ENCODE measurements around the gene CRIP2. TPM values are rescaled to one million over a fixed set of nuclear protein-coding genes. Genes with fewer than 3 reads are reported as not detected.

The CRIP2 gene
- total RNA-seq, 1 donor from 2014 or later: 38.3 TPM

DNA sequence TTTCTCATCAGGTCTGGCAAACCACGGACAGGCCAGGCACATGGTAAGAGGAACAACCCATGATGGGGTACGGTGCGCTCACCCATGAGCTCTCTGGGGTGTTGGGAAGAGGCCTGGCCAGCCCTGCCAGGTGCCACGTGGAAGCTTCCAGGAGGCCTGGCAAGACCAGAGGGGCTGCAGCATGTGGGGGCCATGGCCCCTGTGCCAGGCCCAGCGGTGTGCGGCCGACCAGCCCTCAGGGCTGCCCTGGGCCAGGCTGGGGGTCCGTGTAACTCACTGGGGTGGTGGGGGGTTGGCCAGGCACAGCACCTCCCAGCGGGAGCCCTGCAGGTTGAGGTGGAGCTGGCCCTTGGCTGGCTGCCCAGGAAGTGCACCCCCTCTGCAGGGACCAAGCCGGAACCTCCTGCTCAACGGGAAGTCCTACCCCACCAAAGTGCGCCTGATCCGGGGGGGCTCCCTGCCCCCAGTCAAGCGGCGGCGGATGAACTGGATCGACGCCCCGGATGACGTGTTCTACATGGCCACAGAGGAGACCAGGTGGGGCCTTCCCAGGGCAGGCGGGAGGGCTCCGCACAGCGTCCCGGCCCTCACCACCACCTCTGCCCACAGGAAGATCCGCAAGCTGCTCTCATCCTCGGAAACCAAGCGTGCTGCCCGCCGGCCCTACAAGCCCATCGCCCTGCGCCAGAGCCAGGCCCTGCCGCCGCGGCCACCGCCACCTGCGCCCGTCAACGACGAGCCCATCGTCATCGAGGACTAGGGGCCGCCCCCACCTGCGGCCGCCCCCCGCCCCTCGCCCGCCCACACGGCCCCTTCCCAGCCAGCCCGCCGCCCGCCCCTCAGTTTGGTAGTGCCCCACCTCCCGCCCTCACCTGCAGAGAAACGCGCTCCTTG, 4.9 kb upstream of the CRIP2 start:
- Mint-ChIP-seq H3K9me3 (no peaks in the 10 kb centered on the region), H3K4me1 (no peaks in the 10 kb centered on the region), H3K4me3 (no peak overlapping the region), H3K27me3 (ENCODE audit: low read depth) (no peaks in the 10 kb centered on the region), H3K36me3 (ENCODE audit: low read depth) (no peaks in the 10 kb centered on the region), H3K27ac (ENCODE audit: unreplicated experiment) (no peak overlapping the region)
- no peak for DNase-seq (ENCODE audit: low read depth, low spot score)
- TF ChIP-seq, protein P1, sequence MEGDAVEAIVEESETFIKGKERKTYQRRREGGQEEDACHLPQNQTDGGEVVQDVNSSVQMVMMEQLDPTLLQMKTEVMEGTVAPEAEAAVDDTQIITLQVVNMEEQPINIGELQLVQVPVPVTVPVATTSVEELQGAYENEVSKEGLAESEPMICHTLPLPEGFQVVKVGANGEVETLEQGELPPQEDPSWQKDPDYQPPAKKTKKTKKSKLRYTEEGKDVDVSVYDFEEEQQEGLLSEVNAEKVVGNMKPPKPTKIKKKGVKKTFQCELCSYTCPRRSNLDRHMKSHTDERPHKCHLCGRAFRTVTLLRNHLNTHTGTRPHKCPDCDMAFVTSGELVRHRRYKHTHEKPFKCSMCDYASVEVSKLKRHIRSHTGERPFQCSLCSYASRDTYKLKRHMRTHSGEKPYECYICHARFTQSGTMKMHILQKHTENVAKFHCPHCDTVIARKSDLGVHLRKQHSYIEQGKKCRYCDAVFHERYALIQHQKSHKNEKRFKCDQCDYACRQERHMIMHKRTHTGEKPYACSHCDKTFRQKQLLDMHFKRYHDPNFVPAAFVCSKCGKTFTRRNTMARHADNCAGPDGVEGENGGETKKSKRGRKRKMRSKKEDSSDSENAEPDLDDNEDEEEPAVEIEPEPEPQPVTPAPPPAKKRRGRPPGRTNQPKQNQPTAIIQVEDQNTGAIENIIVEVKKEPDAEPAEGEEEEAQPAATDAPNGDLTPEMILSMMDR (conservative IDR thresholded peaks at IDR 0.05): no peak

GRCh38 chr14:105470350-105471296, 4.0 kb upstream of the CRIP2 start:
- no peak for DNase-seq (ENCODE audit: low read depth, low spot score)
- H3K9me3 Mint-ChIP-seq: no peaks in the 10 kb centered on the region
- no peaks in the 10 kb centered on the region for H3K27me3 Mint-ChIP-seq (ENCODE audit: low read depth)
- TF ChIP-seq, protein P1 (conservative IDR thresholded peaks at IDR 0.05): no peak
- H3K4me1 Mint-ChIP-seq: no peaks in the 10 kb centered on the region
- no peaks in the 10 kb centered on the region for H3K36me3 Mint-ChIP-seq (ENCODE audit: low read depth)
- no peak overlapping the region for H3K4me3 Mint-ChIP-seq
- no peak overlapping the region for H3K27ac Mint-ChIP-seq (ENCODE audit: unreplicated experiment)

DNA sequence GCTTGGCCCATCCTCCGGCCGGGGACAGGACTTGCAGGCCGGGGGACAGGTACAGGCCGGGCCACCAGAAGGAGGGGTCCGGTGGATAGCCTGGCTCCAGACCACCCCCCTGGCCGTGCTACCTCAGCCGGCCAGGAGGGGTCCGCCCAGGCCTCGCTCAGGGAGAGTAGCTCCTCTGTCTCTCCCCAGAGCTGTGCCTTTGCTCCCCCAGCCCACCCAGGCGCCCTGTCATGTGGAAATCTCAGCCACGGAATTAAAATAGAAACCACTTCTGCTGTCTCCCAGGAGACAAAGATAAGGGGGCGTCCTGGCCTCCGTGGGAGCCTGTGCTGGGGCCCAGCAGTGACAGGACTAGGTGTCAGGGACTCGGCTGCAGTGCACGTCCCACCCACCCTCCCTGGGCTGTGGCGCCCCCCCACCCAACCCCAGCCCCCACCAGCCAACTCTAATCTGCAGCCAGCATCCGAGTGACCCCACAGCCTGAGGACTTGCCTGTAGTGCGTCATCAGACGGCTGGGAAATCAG, 3.3 kb upstream of the CRIP2 start:
- peak overlapping the region; percentile 34 for H3K4me3 Mint-ChIP-seq
- TF ChIP-seq, protein P1 (conservative IDR thresholded peaks at IDR 0.05): peak; percentile 44
- DNase-seq (ENCODE audit: low read depth, low spot score): no peak
- no peaks in the 10 kb centered on the region for H3K4me1 Mint-ChIP-seq
- H3K9me3 Mint-ChIP-seq: no peaks in the 10 kb centered on the region
- no peaks in the 10 kb centered on the region for H3K36me3 Mint-ChIP-seq (ENCODE audit: low read depth)
- peaks cover 3% of the 10 kb centered on the region for H3K27me3 Mint-ChIP-seq (ENCODE audit: low read depth)
- H3K27ac Mint-ChIP-seq (ENCODE audit: unreplicated experiment): no peak overlapping the region

DNA sequence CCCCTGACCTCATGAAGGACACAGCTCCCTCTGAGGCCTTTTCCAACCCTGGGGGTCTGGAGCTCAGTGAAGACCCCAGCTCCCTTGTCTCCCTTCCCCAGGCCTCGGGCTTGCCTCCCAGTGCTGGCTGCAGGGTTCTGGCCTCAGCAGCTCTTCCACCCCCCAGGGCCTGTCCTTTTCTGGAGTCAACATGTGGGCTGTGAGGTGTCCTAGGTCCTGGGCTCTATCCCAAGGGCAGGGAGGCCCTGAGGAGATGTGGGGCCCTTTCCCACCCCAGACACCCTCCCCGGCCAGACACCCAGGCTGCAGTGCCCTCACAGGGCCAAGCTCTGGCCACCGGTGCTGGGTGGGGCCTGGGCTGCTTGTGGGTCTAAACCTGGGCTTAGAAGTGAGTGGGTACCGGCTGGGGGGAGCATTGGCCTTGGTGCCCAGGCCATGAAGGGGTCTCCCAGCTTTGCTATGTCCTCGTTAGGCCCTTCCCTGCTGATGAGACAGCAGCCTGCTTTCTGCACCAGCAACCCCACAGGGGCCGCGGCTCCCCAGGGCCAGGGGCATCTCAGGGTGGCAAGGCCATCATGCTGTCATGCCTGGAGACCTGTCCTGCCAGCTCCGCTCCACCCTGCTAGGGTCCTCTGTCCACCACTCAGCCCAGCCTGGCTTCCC, 2.7 kb upstream of the CRIP2 start:
- Mint-ChIP-seq H3K27me3 (ENCODE audit: low read depth) (peaks cover 4% of the 10 kb centered on the region), H3K4me3 (peak overlapping the region; percentile 44), H3K36me3 (ENCODE audit: low read depth) (no peaks in the 10 kb centered on the region)

More for the DNA sequence above, 2.7 kb upstream of the CRIP2 start:
- Mint-ChIP-seq H3K4me1 (no peaks in the 10 kb centered on the region), H3K9me3 (no peaks in the 10 kb centered on the region), H3K27ac (ENCODE audit: unreplicated experiment) (no peak overlapping the region)
- no peak for DNase-seq (ENCODE audit: low read depth, low spot score)
- TF ChIP-seq, protein P1 (conservative IDR thresholded peaks at IDR 0.05): no peak
